ENCODE results near the gene ALG9. TPM values are rescaled to one million over a fixed set of nuclear protein-coding genes. Genes with fewer than 3 reads are reported as not detected.

Gene ALG9
- total and polyA plus RNA-seq, 2 of the 4 experiments (the other 2 are of a cell fraction) = 20.7 to 35.7 TPM

Small RNAs within 50 kb of the gene (microRNA-seq; reads per million reads assigned to microRNA genes)
- not detected for gene GNG5P3 (ENCODE audit: insufficient read depth, insufficient read length)
- gene RPL37AP8 (ENCODE audit: insufficient read depth, insufficient read length) = not detected

Small RNAs within 50 kb of the gene (small RNA-seq; reads per million reads assigned to genes)
- gene GNG5P3 = 0 reads per million in 5 experiments
- gene RPL37AP8 = 0 reads per million in 5 experiments

Other genes with a start within 250 kb of the ALG9 start
- 52.8 and 62.9 TPM in 2 replicates for gene PPP2R1B, start 105.2 kb downstream of the ALG9 start, total RNA-seq (2012; rRNA removed)
- 22.4 and 23.0 TPM in 2 replicates for gene PPP2R1B, start 105.2 kb downstream of the ALG9 start, polyA plus RNA-seq (2012; rRNA removed)
- gene FDXACB1, start 7.6 kb upstream of the ALG9 start, total RNA-seq (2012; rRNA removed) = 3.0 and 3.3 TPM in 2 replicates
- gene FDXACB1, start 7.6 kb upstream of the ALG9 start, polyA plus RNA-seq (2012; rRNA removed) = 1.3 and 1.7 TPM in 2 replicates
- 8.9 and 10.2 TPM in 2 replicates for gene CFAP68, start 8.0 kb upstream of the ALG9 start, total RNA-seq (2012; rRNA removed)
- 17.0 and 19.9 TPM in 2 replicates for gene CFAP68, start 8.0 kb upstream of the ALG9 start, polyA plus RNA-seq (2012; rRNA removed)
- 3.9 and 6.5 TPM in 2 replicates for gene CRYAB, start 40.2 kb upstream of the ALG9 start, total RNA-seq (2012; rRNA removed)
- 16.5 and 19.5 TPM in 2 replicates for gene CRYAB, start 40.2 kb upstream of the ALG9 start, polyA plus RNA-seq (2012; rRNA removed)
- gene HSPB2, start 41.2 kb upstream of the ALG9 start, total RNA-seq (2012; rRNA removed) = under 0.01 and 0.18 TPM in 2 replicates
- 0.55 and 1.0 TPM in 2 replicates for gene HSPB2, start 41.2 kb upstream of the ALG9 start, polyA plus RNA-seq (2012; rRNA removed)
- 0.28 and 0.90 TPM in 2 replicates for gene C11orf52, start 47.3 kb upstream of the ALG9 start, total RNA-seq (2012; rRNA removed)
- gene C11orf52, start 47.3 kb upstream of the ALG9 start, polyA plus RNA-seq (2012; rRNA removed) = 1.0 and 1.1 TPM in 2 replicates
- 10.4 and 11.1 TPM in 2 replicates for gene DIXDC1, start 65.8 kb upstream of the ALG9 start, total RNA-seq (2012; rRNA removed)
- gene DIXDC1, start 65.8 kb upstream of the ALG9 start, polyA plus RNA-seq (2012; rRNA removed) = 5.3 and 5.9 TPM in 2 replicates
- gene DLAT, start 153.8 kb upstream of the ALG9 start, total RNA-seq (2012; rRNA removed) = 27.2 and 33.1 TPM in 2 replicates
- 15.3 and 15.5 TPM in 2 replicates for gene DLAT, start 153.8 kb upstream of the ALG9 start, polyA plus RNA-seq (2012; rRNA removed)
- 1.1 and 2.2 TPM in 2 replicates for gene PIH1D2, start 202.4 kb upstream of the ALG9 start, total RNA-seq (2012; rRNA removed)
- gene PIH1D2, start 202.4 kb upstream of the ALG9 start, polyA plus RNA-seq (2012; rRNA removed) = 0.89 and 1.1 TPM in 2 replicates
- 17.2 and 24.4 TPM in 2 replicates for gene NKAPD1, start 202.7 kb upstream of the ALG9 start, total RNA-seq (2012; rRNA removed)
- gene NKAPD1, start 202.7 kb upstream of the ALG9 start, polyA plus RNA-seq (2012; rRNA removed) = 7.1 and 8.4 TPM in 2 replicates
- 35.5 and 48.9 TPM in 2 replicates for gene TIMM8B, start 215.2 kb upstream of the ALG9 start, total RNA-seq (2012; rRNA removed)
- 103 and 119 TPM in 2 replicates for gene TIMM8B, start 215.2 kb upstream of the ALG9 start, polyA plus RNA-seq (2012; rRNA removed)
- gene SDHD, start 215.3 kb upstream of the ALG9 start, total RNA-seq (2012; rRNA removed) = 83.2 and 130 TPM in 2 replicates
- 165 and 166 TPM in 2 replicates for gene SDHD, start 215.3 kb upstream of the ALG9 start, polyA plus RNA-seq (2012; rRNA removed)